Measurements from ENCODE around the gene LRRC51. TPM values are rescaled to one million over a fixed set of nuclear protein-coding genes. Genes with fewer than 3 reads are reported as not detected.

LRRC51 gene
- total and polyA plus RNA-seq, 2 of the 4 experiments (the other 2 are of a cell fraction): 5.3 to 5.6 TPM

GRCh38 chr11:72102162-72102561 is 21.5 kb downstream of the LRRC51 start:
- CTCF ChIA-PET: interaction anchor here (2.3 kb wide), 1 partner anchor 11 kb away, joined by 10 read pairs; no protein-coding TSS in a partner anchor

More at GRCh38 chr11:72102162-72102561, 21.5 kb downstream of the LRRC51 start:
- Histone ChIP-seq H3K56ac (ENCODE audit: extremely low read depth, insufficient read depth, low read length) (peak overlapping the region; percentile 90), H3K79me1 (ENCODE audit: low read depth in 1 of 2, low read length in 2 of 2) (peaks cover 34 to 62% of the 10 kb centered on the region in 2 experiments), H3K27ac (ENCODE audit: insufficient read depth, low read length) (peak overlapping the region; percentile 94), H3K23ac (ENCODE audit: low read depth, low read length) (peak overlapping the region; percentile 97), H3K18ac (ENCODE audit: low read depth, low read length) (no peak overlapping the region), H3K4me2 (ENCODE audit: low read depth, low read length) (peak overlapping the region; percentile 98), H2BK120ac (ENCODE audit: low read depth, low read length) (peak overlapping the region; percentile 56; the same call in 1 of the 2 replicates), H2AK5ac (ENCODE audit: low read depth, low read length) (peak overlapping the region; percentile 68), H3K9me3 (ENCODE audit: control insufficient read depth, insufficient read depth, low read length) (no peaks in the 10 kb centered on the region), H4K8ac (ENCODE audit: low read depth in 2 of 2, low read length in 2 of 2) (peak overlapping the region; percentile 86 to 89), H2AK9ac (replicated peaks; ENCODE audit: low read depth, low read length, poor library complexity) (peak overlapping the region; percentile 88), H3K36me3 (ENCODE audit: control insufficient read depth, insufficient read depth, low read length) (peaks cover 30% of the 10 kb centered on the region), H4K5ac (ENCODE audit: low read depth, low read length) (peak overlapping the region; percentile 76), H2BK15ac (ENCODE audit: low read depth, low read length) (peak overlapping the region; percentile 16; the same call in 2 of the 3 replicates), H2AFZ (replicated peaks; ENCODE audit: low read length, poor library complexity) (no peak overlapping the region), H3K9me1 (ENCODE audit: insufficient read depth, low read length) (peaks cover 35% of the 10 kb centered on the region), H4K91ac (ENCODE audit: insufficient read depth, low read depth, low read length) (peak overlapping the region; percentile 91), H3K9ac (ENCODE audit: low read depth, low read length) (peak overlapping the region; percentile 89), H3K4ac (ENCODE audit: low read depth, low read length) (peak overlapping the region; percentile 97), H2BK5ac (ENCODE audit: low read depth, low read length, poor library complexity, severe bottlenecking) (peak overlapping the region; percentile 90), H3K14ac (replicated peaks; ENCODE audit: low read depth, low read length) (peak overlapping the region; percentile 81), H4K20me1 (ENCODE audit: insufficient read depth, low read length) (no peaks in the 10 kb centered on the region; the same call in 1 of the 2 replicates), H3K27me3 (ENCODE audit: control insufficient read depth, insufficient read depth, low read length) (no peaks in the 10 kb centered on the region), H2BK20ac (ENCODE audit: low read depth, low read length) (no peak overlapping the region), H3K4me3 (ENCODE audit: insufficient read depth, low read depth, low read length) (peak overlapping the region; percentile 75), H3K4me1 (ENCODE audit: control insufficient read depth, insufficient read depth, low read length) (peaks cover 9% of the 10 kb centered on the region)
- intact Hi-C loops (cut with micrococcal nuclease): loop anchor here (1.0 to 5.0 kb wide), 3 partner anchors 77 to 121 kb away; no protein-coding TSS in a partner anchor
- no peak for ATAC-seq (ENCODE audit: low read depth)
- POLR2A ChIA-PET (ENCODE audit: unreplicated experiment): interaction anchor here (1.3 kb wide), 1 partner anchor 10 kb away, joined by 4 read pairs; the partner anchor contains the start of gene ANAPC15
- in situ Hi-C loops (cut with MboI; ENCODE audit: low sequenced_read_pairs): no loop called here
- dilution Hi-C loops (cut with HindIII; ENCODE audit: low sequenced_read_pairs, unreplicated experiment): no loop called here
- 71% methylated on average over 2 of the region's 4 CpGs; no CpG with 5 or more reads in 1 of the 2 experiments for WGBS, 2 experiments (ENCODE audit: extremely low coverage in 2 of 2, insufficient read length in 1 of 2)
- no TSS peak for BruUV-seq (replicated peaks)
- no peak for TF ChIP-seq CTCF (conservative IDR thresholded peaks at IDR 0.05; ENCODE audit: low read depth, low read length)
- no peak for TF ChIP-seq RCOR1 (IDR thresholded peaks at IDR 0.05; ENCODE audit: insufficient replicate concordance, low read length)
- no peak for TF ChIP-seq CEBPB (IDR thresholded peaks at IDR 0.05; ENCODE audit: low read depth, low read length)
- no peak for TF ChIP-seq FOS (IDR thresholded peaks at IDR 0.05; ENCODE audit: low read depth, low read length)
- no peak for TF ChIP-seq POLR2A (IDR thresholded peaks at IDR 0.05; ENCODE audit: low read depth, low read length)
- no peak for TF ChIP-seq NFE2L2 (IDR thresholded peaks at IDR 0.05; ENCODE audit: low read depth, low read length)
- TF ChIP-seq MAZ (IDR thresholded peaks at IDR 0.05; ENCODE audit: borderline replicate concordance, low read depth, low read length): no peak
- no peak for TF ChIP-seq SMC3 (IDR thresholded peaks at IDR 0.05; ENCODE audit: low read depth, low read length)
- TF ChIP-seq CHD1 (IDR thresholded peaks at IDR 0.05; ENCODE audit: low read depth, low read length): no peak
- no peak for TF ChIP-seq USF2 (IDR thresholded peaks at IDR 0.05; ENCODE audit: low read depth, low read length)
- TF ChIP-seq MXI1 (IDR thresholded peaks at IDR 0.05; ENCODE audit: borderline replicate concordance, low read depth, low read length): no peak
- no peak for TF ChIP-seq RAD21 (IDR thresholded peaks at IDR 0.05; ENCODE audit: low read length)
- no peak for TF ChIP-seq RFX5 (IDR thresholded peaks at IDR 0.05; ENCODE audit: low read depth, low read length)
- TF ChIP-seq BHLHE40 (IDR thresholded peaks at IDR 0.05; ENCODE audit: low read depth, low read length): no peak
- no peak for TF ChIP-seq ELK1 (IDR thresholded peaks at IDR 0.05; ENCODE audit: borderline replicate concordance, low read depth, low read length)
- no peak for TF ChIP-seq MAFK (IDR thresholded peaks at IDR 0.05; ENCODE audit: low read depth, low read length)
- no peak for DNase-seq
